Natural killer cell (primary cell): ENCODE results near the gene IGFBP2. TPM values are rescaled to one million over a fixed set of nuclear protein-coding genes. Genes with fewer than 3 reads are reported as not detected.

Experiments
- ATAC-seq, 3 donors: fragments of 150-1000 bp in 2 of 3; fragments of 200-7000 bp in 1 of 3; cut with Tn5 transposase; 1 replicate in 1 of 3; 2 replicates in 2 of 3; pipeline ENCODE4 v1.10.0; 2021; ENCODE audit warnings: mild to moderate bottlenecking in 2 of 3, moderate library complexity in 2 of 3
- DNase-seq, 2 donors: peaks; one replicate each; pipeline versions ENCODE4 v3.0.0 to v3.0.0-alpha.2; 2013 to 2021; ENCODE audit warnings: mixed read lengths in 1 of 2
- H3K27ac ChIP-seq: one replicate; pipeline ENCODE4 v1.5.1; 2013; ENCODE audit warnings: mild to moderate bottlenecking, low read length
- H3K27me3 ChIP-seq: one replicate; pipeline ENCODE4 v1.6.1; 2013; ENCODE audit warnings: low read length; ENCODE audit not compliant: control insufficient read depth, insufficient read depth
- H3K36me3 ChIP-seq: one replicate; pipeline ENCODE4 v1.6.1; 2013; ENCODE audit warnings: low read length; ENCODE audit not compliant: control insufficient read depth, insufficient read depth
- H3K4me1 ChIP-seq: one replicate; pipeline ENCODE4 v1.6.1; 2013; ENCODE audit warnings: low read length; ENCODE audit not compliant: control insufficient read depth, insufficient read depth
- H3K4me3 ChIP-seq: one replicate; pipeline ENCODE4 v1.5.1; 2013; ENCODE audit warnings: low read length
- H3K9me3 ChIP-seq: one replicate; pipeline ENCODE4 v1.6.1; 2013; ENCODE audit warnings: low read length; ENCODE audit not compliant: control insufficient read depth, insufficient read depth
- H3K27ac Mint-ChIP-seq, 2 donors: one replicate each; pipeline ENCODE4 v1.8.0; 2022; ENCODE audit warnings: mild to moderate bottlenecking in 2 of 2, mixed read lengths in 2 of 2, moderate library complexity in 1 of 2
- H3K27me3 Mint-ChIP-seq, 2 donors: one replicate each; pipeline ENCODE4 v1.8.0; 2022; ENCODE audit warnings: low read depth in 2 of 2, mixed read lengths in 2 of 2
- H3K36me3 Mint-ChIP-seq: one replicate; pipeline ENCODE4 v1.8.0; 2022; ENCODE audit warnings: mixed read lengths
- H3K4me1 Mint-ChIP-seq, 2 donors: one replicate each; pipeline ENCODE4 v1.8.0; 2022; ENCODE audit warnings: mixed read lengths in 2 of 2
- H3K4me3 Mint-ChIP-seq: one replicate; pipeline ENCODE4 v1.8.0; 2022; ENCODE audit warnings: mild to moderate bottlenecking, moderate library complexity, mixed read lengths
- H3K9me3 Mint-ChIP-seq, 2 donors: one replicate each; pipeline ENCODE4 v1.8.0; 2022; ENCODE audit warnings: mixed read lengths in 2 of 2
- CTCF ChIP-seq: fragments of 200-600 bp; IDR thresholded peaks from one replicate; pipeline ENCODE4 v1.8.0; 2022; ENCODE audit warnings: antibody characterized with exemption
- WGBS: methylation state at CpG from one replicate; pipeline ENCODE4 v1.1.7; 2013; ENCODE audit warnings: missing lambda C conversion rate; ENCODE audit not compliant: insufficient coverage; 5-methylcytosine and 5-hydroxymethylcytosine counted together
- intact Hi-C: fragments of 100-400 bp; cut with micrococcal nuclease; formaldehyde crosslinking; loops from one replicate; pipeline ENCODE4 v1.14.2; 2022
- total RNA-seq, 4 donors: library from RNA; stranded (reverse); fragments of 120-200 nt in 1 of 4; gene quantifications; one replicate each; pipeline versions ENCODE4 v1.2.3 to v1.2.4, GENCODE V29; 2013 to 2022

Gene IGFBP2
- total RNA-seq, 3 donors from 2014 or later (not counting 1 experiment from before 2014, with no cell fraction given) = 0.21 TPM; not detected in 2

GRCh38 chr2:216637472-216637871 lies 4.3 kb downstream of the IGFBP2 start:
- WGBS = 54% methylated on average over 2 of the region's 3 CpGs
- intact Hi-C loops = no loop called here
- no peak for TF ChIP-seq CTCF

GRCh38 chr2:216643986-216644659 lies 10.9 kb downstream of the IGFBP2 start:
- no peak overlapping the region for H3K4me3 ChIP-seq
- Mint-ChIP-seq H3K27ac (no peak overlapping the region), H3K4me3 (no peak overlapping the region), H3K36me3 (no peaks in the 10 kb centered on the region), H3K9me3 (no peaks in the 10 kb centered on the region), H3K4me1 (peaks cover 0 to 4% of the 10 kb centered on the region in 2 donors), H3K27me3 (peaks cover 25 to 30% of the 10 kb centered on the region in 2 donors)
- ATAC-seq (no peak), DNase-seq (no peak)
- no peaks in the 10 kb centered on the region for H3K36me3 ChIP-seq
- 83% methylated on average over 4 of the region's 5 CpGs for WGBS
- intact Hi-C loops = no loop called here
- H3K9me3 ChIP-seq = no peaks in the 10 kb centered on the region
- H3K4me1 ChIP-seq = no peaks in the 10 kb centered on the region
- H3K27ac ChIP-seq = no peak overlapping the region
- no peaks in the 10 kb centered on the region for H3K27me3 ChIP-seq
- TF ChIP-seq CTCF = no peak

More at GRCh38 chr2:216637472-216637871, 4.3 kb downstream of the IGFBP2 start:
- Mint-ChIP-seq H3K4me1 (peaks cover 25 to 46% of the 10 kb centered on the region in 2 donors), H3K27me3 (peaks cover 38 to 54% of the 10 kb centered on the region in 2 donors), H3K9me3 (no peaks in the 10 kb centered on the region), H3K36me3 (no peaks in the 10 kb centered on the region), H3K27ac (no peak overlapping the region), H3K4me3 (no peak overlapping the region)
- Histone ChIP-seq H3K4me1 (peaks cover 29% of the 10 kb centered on the region), H3K4me3 (no peak overlapping the region), H3K9me3 (no peaks in the 10 kb centered on the region), H3K27ac (no peak overlapping the region), H3K36me3 (no peaks in the 10 kb centered on the region), H3K27me3 (peaks cover 34% of the 10 kb centered on the region)
- no peak for ATAC-seq
- DNase-seq = no peak

DNA sequence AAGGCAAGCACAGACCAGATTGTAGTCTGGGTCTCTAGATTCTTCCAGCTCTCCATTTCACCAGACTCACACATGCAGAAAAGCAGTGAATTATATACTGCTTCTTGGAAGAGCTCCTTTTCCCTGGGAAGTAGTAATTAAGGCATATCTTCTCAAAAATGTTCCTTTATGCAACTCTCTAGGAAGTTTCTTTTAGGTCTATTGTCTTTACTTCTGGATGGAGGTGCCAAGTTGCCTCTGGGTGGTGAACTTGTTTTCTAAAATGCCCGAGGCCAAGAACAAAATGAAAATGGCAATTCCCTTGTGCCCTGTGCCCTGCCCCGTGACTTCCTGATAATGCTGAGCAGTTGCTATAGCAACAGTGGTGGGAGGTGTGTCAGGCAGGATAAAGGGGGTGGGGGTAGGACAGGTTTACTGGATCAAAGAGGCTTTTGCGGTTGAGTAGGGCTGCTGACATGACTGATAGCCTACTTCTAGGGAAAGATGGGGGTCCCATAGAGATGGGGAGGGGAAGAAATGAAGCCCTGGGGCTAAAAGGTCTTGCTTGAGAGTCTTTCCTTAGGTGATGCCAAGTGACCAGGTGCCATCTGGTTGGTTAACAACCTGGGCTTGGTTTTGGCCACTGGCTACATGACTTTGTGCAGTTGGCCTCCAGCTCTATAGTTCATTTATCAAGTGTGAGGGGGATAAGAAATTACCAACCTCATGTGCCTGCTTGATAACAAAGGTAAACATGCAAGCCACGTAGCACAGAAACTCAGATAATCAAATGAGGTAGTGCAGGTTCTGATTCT lies 11.8 kb downstream of the IGFBP2 start:
- Histone ChIP-seq H3K4me3 (no peak overlapping the region), H3K4me1 (no peaks in the 10 kb centered on the region), H3K36me3 (no peaks in the 10 kb centered on the region), H3K27ac (no peak overlapping the region), H3K9me3 (no peaks in the 10 kb centered on the region), H3K27me3 (no peaks in the 10 kb centered on the region)
- intact Hi-C loops = no loop called here
- Mint-ChIP-seq H3K4me3 (no peak overlapping the region), H3K27ac (no peak overlapping the region), H3K4me1 (peaks cover 0 to 4% of the 10 kb centered on the region in 2 donors), H3K27me3 (peaks cover 20 to 33% of the 10 kb centered on the region in 2 donors), H3K36me3 (no peaks in the 10 kb centered on the region), H3K9me3 (no peaks in the 10 kb centered on the region)
- WGBS = 68% methylated on average over 4 of the region's 4 CpGs
- DNase-seq (no peak), ATAC-seq (no peak)
- TF ChIP-seq CTCF = no peak
